Esophagus squamous epithelium (tissue), 4 donors: ENCODE data around the gene PHTF2.

ENCODE experiments used
- POLR2A ChIP-seq, 4 donors: fragments of 450-650 bp; IDR thresholded peaks; one replicate each; pipeline ENCODE4 v1.6.1; 2017; ENCODE audit warnings: antibody characterized with exemption in 4 of 4, mild to moderate bottlenecking in 4 of 4, moderate library complexity in 3 of 4
- TF ChIP-seq, protein P1 (sequence below), 6 experiments: fragments of 450-650 bp in 4 of 6; fragments of 200-600 bp in 2 of 6; sonication (generic) in 2 of 6; IDR thresholded peaks; one replicate each; pipeline ENCODE4 v1.5.1; 2016 to 2019; ENCODE audit warnings: antibody characterized with exemption in 6 of 6, mild to moderate bottlenecking in 4 of 6, moderate library complexity in 4 of 6

DNA sequence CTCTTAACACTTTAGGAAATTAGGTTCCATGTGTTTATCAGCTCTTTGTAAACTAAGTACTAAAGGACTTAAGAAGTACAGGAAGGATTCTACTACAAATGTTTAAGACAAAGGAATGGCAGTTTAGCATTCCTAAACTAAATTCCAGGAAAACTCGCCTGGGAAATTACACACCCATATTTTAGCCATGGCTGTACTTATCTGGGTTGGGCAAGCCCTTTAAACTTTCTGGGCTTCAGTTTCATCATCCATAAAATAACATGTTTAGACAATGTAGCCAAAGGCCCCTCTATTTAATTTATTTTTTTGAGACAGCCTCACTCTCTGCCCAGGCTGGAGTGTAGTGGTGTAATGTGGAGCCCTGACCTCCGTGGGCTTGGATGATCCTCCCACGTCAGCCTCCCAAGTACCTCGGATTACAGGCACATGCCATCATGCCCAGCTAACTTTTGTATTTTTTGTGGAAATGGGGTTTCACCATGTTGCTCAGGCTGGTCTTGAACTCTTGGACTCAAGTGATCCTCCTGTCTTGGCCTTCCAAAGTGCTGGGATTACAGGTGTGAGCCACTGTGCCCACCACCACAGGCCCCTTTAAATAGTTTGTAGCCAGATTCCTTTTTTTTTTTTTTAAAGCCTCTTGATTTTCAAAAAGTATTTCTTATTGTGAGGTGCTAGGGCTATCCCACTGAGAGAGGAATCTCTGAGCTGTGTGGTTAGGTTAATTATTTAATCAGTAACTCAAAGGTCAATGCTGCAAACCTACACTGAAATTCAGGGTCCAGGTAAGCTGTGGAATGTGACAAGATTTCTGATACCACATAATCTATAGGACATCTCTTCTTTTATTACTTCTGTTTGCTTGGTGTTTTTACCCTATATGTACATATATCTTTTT is 32.4 kb upstream of the PHTF2 start:
- TF ChIP-seq, protein P1, sequence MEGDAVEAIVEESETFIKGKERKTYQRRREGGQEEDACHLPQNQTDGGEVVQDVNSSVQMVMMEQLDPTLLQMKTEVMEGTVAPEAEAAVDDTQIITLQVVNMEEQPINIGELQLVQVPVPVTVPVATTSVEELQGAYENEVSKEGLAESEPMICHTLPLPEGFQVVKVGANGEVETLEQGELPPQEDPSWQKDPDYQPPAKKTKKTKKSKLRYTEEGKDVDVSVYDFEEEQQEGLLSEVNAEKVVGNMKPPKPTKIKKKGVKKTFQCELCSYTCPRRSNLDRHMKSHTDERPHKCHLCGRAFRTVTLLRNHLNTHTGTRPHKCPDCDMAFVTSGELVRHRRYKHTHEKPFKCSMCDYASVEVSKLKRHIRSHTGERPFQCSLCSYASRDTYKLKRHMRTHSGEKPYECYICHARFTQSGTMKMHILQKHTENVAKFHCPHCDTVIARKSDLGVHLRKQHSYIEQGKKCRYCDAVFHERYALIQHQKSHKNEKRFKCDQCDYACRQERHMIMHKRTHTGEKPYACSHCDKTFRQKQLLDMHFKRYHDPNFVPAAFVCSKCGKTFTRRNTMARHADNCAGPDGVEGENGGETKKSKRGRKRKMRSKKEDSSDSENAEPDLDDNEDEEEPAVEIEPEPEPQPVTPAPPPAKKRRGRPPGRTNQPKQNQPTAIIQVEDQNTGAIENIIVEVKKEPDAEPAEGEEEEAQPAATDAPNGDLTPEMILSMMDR (IDR thresholded peaks at IDR 0.05) = no peak
- TF ChIP-seq POLR2A (IDR thresholded peaks at IDR 0.05) = no peak
